ENCODE measurements around the gene ADGRL4.
"Not testable (repeated sequence)": the region's sequence is repeated elsewhere in the genome, so short reads cannot be mapped to it uniquely, and the experiment has no call there.

ADGRL4 gene

GRCh38 chr1:78916986-78917385 is 89.5 kb downstream of the ADGRL4 start:
- DNase-seq, result no peak

- no peak for DNase-seq
Observed at GRCh38 chr1:78913950-78914349, 92.6 kb downstream of the ADGRL4 start.

DNA sequence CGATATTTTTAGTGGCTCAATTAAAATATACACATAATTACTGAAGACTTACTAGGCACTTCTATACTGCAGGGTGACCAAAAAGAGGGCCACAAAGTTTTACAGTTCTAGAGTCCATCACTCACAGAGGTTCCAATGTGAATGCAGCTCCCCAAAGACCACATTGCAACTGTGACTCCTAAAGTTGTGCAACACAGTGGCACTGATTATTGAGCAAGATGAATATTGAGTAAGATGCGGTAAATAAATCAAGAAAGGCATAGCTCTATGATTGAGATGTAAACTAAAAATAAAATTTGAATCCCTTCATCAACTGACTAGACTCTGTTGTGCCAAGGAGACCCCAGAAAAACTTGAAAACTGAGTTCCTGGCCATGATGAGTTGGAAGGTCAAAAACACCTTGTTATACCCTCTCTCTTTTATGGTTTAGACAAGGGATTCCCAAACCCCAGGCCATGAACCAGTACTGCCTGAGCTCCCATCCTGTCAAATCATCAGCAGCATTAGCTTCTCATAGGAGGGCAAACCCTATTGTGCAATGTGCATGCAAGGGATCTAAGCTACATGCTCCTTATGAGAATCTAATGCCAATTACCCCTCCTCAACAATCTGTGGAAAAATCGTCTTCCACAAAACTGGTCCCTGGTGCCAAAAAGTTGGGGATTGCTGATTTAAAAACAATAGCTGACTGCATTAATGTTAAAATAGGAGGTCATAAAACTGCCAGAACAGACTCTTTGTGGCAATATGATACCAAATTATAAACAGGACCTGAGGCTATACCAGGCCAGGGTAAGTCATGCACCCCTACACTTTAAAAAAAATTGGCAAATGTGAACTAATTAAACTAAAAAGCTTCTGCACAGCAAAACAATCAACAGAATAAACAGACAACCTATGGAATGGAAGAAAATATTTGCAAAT is 94.3 kb downstream of the ADGRL4 start:
- DNase-seq, result no peak

- DNase-seq, result no peak
Observed at GRCh38 chr1:78902641-78903040, 103.9 kb downstream of the ADGRL4 start.

DNA sequence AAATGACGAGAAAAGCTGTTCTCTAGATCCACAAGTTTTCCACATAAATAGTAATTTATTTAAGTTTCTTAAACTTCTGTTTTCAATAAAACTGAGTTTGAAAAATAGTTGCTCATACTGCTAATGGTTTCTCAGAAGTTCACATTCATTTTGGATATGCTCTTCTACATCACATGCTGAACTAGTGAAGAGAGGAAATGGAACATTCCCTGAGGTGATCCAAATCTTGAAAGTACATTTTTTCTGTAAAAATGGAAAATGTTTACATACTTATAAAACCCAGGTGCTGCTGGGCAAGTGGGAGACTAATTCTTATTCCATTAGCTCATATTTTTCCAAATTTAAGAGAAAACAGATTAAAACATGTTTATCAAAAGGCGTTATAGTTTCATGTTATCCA is 111.7 kb downstream of the ADGRL4 start:
- DNase-seq, result no peak

DNA sequence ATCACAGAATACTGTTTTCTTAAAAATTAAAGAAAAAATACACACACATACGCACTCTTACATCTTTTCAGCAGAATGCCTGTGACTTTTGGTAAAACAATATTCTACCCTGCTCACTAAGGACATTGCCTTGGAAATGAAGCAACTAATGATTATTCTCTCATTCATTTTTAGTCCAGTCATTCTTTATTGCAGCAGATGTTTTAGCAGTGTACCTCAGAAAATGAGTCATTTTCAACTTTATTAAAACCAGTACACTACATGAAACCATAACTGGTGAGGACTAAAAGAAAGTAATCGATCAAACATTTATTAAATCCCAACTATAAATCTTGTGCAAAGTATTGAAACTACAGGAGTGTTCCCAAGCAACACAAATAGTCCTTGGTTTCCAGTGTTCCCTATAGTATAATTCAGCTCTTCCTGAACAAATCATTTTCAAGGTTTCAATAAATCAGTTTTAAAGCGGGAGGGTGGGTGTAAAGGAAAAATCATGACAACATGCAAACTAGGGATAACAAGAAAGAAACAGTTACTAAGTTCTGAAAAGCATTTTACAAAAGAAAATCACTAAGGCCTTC is 114.2 kb downstream of the ADGRL4 start:
- no peak for DNase-seq

- no peak for DNase-seq
Observed at GRCh38 chr1:78887458-78887857, 119.1 kb downstream of the ADGRL4 start.

DNA sequence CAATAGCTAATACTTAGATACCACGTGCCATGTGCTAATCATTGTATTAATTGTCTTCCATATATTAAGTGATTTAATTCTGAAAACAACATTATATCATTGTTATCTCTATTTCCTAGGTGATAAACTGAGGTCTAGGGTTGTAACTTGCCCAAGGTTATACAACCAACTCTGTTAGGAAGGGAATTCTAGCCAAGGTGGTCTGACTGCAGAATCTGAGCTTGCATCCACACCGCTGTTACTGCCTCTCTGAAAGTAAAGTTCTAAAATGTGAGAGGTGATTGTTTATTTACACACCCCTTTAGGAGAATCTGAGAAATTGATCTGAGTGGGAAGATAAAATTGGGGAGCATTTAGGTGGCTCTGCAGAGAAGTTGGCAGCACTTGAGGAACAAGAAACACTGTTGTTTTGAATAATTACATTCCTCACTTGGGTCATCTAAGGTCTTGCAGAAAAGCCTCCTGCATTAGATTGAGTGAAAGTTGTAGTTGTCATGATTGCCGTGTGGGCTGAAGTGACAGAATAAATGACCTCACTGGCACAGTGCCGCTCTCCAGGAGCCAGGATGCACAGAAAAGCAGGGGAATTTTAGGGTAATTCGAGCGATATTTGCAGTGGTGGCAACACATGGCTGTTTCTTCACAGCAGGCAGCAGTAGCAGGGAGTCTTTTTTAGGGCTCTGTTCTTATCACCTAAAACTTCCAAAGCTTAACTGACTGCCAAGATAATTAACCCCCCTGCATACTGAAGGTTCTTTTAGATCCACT is 121.7 kb downstream of the ADGRL4 start:
- DNase-seq, result no peak

DNA sequence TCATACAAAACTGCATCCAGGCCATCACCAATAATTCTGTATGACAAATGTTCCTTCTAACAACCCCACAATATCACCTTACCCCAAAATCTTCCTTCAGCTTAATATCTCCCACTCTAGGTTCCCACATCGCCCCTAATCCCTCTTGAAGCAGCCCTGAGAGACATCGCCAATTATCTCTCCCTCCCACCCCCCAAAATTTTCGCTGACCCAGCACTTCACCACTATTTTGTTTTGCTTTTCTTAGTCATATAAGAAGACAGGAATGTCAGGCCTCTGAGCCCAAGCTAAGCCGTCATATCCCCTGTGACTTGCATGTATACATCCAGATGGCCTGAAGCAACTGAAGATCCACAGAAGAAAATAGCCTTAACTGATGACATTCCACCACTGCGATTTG is 126.3 kb downstream of the ADGRL4 start:
- no peak for DNase-seq

GRCh38 chr1:78875986-78876385 is 130.5 kb downstream of the ADGRL4 start:
- not testable (repeated sequence) for DNase-seq

- not testable (repeated sequence) for DNase-seq
Observed at GRCh38 chr1:78872801-78873200, 133.7 kb downstream of the ADGRL4 start.

DNA sequence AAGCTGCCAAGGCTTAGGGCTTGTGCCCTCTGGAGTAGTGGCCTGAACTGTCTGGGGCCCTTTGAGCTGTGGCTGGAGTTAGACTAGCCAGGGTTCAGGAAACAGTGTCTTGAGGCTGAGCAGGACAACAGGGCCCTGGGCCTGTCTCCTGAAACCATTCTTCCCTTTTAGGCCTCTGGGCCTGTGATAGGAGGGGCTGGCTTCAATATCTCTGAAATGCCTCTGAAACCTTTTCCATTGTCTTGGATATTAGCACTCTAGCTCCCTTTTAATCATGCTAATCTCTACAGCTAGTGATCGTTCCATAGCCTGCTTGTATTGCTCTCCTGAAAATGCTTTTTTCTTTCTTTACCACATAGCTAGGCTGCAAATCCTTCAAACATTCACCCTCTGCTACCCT is 135.3 kb downstream of the ADGRL4 start:
- DNase-seq, result no peak

- DNase-seq, result no peak
Observed at GRCh38 chr1:78869136-78869535, 137.4 kb downstream of the ADGRL4 start.

DNA sequence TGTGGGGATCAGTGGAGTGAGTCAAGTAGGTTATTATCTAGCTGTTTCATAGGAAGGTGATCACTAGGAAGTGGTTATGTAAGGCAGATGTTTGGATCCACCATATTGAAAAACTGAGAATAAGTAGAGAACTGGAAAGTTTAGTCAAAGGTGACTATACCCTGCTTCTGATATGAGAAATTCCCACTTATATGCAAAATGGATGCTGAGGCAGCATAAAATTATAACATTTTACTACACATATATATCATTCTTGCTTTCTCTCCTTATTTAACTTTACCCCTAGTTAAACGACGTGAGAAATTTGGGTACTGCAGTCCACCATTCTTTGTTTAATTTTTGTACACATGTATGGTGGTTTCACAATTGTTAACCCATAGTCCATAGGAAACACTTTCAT is 142.4 kb downstream of the ADGRL4 start:
- no peak for DNase-seq

GRCh38 chr1:78856096-78856495 is 150.4 kb downstream of the ADGRL4 start:
- DNase-seq, result no peak

- no peak for DNase-seq
Observed at GRCh38 chr1:78855258-78855657, 151.3 kb downstream of the ADGRL4 start.

GRCh38 chr1:78854556-78854955 is 152.0 kb downstream of the ADGRL4 start:
- DNase-seq, result no peak

- no peak for DNase-seq
Observed at GRCh38 chr1:78843546-78843945, 163.0 kb downstream of the ADGRL4 start.

DNA sequence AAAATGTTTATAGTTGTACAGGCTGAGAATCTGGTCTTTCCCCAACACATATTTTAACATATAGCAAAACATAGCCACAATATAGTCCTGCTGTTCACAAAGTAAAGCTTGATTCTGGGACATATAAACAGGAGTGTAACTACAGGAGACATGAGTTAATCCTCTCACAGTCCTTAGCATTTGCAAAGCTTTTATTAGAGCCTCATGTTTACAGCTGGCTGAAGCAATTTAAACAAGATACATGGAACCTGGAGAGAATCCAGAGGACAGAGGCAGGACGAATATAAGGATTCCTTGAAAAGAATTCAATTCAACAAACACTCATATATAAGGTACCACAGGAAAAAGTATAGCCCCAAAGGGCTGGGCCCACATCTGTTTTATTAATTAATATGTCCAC is 163.4 kb downstream of the ADGRL4 start:
- DNase-seq, result no peak

- no peak for DNase-seq
Observed at GRCh38 chr1:78840453-78841271, 165.9 kb downstream of the ADGRL4 start.

Measured in CD4-positive, alpha-beta T cell treated with Interleukin-12 subunit alpha and Interleukin-12 subunit beta, for 1 hour (primary cell).